GM20000 (cell line): Measurements from ENCODE around the gene MXD3.

Experiments used
- DNase-seq: peaks from one replicate; pipeline ENCODE4 v3.0.0; 2012; ENCODE audit warnings: low spot score
- CTCF ChIP-seq: IDR thresholded peaks from 2 replicates; pipeline ENCODE4 v1.5.1; 2012; ENCODE audit warnings: mild to moderate bottlenecking, control low read depth; ENCODE audit errors: extremely low read depth, missing control alignments

MXD3 gene

DNA sequence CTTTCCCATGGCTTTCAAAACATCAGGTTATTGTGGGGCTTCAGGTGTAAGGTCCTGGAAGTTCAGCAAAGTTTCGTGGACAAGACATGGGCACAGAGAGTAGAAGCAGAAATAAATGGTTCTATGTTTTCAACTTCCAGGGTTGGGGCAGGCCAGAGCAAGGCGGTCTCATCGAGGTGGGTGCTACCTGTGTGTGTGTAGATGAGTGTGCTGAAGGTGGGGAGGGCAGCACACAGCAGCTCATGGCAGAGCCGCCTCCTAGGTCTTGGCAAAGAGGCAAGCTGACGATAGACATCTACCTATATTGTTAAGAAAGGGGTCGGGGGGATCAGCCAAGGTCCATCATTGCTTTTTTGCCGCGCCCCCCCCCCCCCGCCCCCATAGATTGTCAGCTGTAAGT, 12.0 kb downstream of the MXD3 start:
- no peak for TF ChIP-seq CTCF

GRCh38 chr5:177297922-177298321, 13.8 kb downstream of the MXD3 start:
- no peak for DNase-seq
- no peak for TF ChIP-seq CTCF

More for the DNA sequence above, 12.0 kb downstream of the MXD3 start:
- DNase-seq, result no peak

- no peak for TF ChIP-seq CTCF
- DNase-seq, result no peak
These were observed 15.1 kb downstream of the MXD3 start for GRCh38 chr5:177296581-177296980.

DNA sequence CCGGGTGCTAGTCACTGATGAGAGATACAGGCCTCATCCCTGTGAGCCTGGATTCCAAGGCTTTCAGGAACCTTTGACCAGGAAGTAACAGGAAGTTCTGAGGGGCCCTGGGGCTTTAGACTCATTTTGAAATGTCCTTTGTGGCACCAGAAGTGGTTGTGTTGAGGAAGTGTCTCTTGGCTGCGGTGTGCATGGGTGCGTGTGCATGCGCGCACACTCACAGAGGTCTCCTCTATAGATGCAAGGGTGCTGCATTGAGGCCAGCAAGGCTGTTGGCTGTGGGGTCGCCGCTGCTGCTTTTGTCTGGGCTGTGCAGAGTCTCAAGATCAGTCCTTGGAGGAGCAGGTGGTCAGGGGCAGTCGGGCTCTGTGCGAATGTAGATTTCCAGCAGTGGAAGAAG, 15.8 kb downstream of the MXD3 start:
- DNase-seq, result no peak
- TF ChIP-seq CTCF, result no peak

DNA sequence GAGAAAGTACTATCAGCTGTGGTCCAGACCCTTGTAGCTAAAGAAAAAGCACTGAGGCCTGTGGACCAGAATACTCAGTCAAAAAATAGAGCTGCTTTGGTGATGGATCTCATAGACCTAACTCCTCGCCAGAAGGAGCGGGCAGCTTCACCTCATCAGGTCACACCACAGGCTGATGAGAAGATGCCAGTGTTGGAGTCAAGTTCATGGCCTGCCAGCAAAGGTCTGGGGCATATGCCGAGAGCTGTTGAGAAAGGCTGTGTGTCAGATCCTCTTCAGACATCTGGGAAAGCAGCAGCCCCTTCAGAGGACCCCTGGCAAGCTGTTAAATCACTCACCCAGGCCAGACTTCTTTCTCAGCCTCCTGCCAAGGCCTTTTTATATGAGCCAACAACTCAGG, 17.1 kb downstream of the MXD3 start:
- no peak for TF ChIP-seq CTCF

DNA sequence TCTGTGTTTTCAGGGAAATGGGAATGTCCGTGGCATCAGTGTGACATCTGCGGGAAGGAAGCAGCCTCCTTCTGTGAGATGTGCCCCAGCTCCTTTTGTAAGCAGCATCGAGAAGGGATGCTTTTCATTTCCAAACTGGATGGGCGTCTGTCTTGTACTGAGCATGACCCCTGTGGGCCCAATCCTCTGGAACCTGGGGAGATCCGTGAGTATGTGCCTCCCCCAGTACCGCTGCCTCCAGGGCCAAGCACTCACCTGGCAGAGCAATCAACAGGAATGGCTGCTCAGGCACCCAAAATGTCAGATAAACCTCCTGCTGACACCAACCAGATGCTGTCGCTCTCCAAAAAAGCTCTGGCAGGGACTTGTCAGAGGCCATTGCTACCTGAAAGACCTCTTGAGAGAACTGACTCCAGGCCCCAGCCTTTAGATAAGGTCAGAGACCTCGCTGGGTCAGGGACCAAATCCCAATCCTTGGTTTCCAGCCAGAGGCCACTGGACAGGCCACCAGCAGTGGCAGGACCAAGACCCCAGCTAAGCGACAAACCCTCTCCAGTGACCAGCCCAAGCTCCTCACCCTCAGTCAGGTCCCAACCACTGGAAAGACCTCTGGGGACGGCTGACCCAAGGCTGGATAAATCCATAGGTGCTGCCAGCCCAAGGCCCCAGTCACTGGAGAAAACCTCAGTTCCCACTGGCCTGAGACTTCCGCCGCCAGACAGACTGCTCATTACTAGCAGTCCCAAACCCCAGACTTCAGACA, 17.7 kb downstream of the MXD3 start:
- DNase-seq, result no peak
- TF ChIP-seq CTCF, result no peak

More for the DNA sequence above, 17.1 kb downstream of the MXD3 start:
- no peak for DNase-seq

- TF ChIP-seq CTCF, result no peak
- DNase-seq, result no peak
These were observed 20.0 kb downstream of the MXD3 start for GRCh38 chr5:177291735-177292134.
